Measurements from ENCODE around the gene RBFOX2.

DNA sequence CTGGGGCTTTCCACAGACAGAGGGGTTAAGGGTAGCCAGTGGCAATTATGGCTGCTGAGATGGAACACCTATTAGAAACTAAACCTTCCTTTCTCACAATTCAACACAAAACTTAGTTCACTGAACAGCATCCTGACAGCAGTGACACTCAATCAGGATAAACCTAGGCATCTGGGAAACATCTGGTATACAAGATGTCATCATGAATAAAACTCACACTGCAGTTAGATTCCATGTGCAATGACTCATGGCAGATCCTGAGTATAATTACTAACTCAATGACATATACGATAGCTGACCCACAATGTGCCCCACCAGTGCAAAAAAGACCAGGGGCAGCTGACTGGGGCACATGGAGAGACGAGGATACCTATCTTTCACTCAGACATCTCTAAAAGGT, 17.7 kb downstream of the RBFOX2 start:
- TF ChIP-seq, protein P1, sequence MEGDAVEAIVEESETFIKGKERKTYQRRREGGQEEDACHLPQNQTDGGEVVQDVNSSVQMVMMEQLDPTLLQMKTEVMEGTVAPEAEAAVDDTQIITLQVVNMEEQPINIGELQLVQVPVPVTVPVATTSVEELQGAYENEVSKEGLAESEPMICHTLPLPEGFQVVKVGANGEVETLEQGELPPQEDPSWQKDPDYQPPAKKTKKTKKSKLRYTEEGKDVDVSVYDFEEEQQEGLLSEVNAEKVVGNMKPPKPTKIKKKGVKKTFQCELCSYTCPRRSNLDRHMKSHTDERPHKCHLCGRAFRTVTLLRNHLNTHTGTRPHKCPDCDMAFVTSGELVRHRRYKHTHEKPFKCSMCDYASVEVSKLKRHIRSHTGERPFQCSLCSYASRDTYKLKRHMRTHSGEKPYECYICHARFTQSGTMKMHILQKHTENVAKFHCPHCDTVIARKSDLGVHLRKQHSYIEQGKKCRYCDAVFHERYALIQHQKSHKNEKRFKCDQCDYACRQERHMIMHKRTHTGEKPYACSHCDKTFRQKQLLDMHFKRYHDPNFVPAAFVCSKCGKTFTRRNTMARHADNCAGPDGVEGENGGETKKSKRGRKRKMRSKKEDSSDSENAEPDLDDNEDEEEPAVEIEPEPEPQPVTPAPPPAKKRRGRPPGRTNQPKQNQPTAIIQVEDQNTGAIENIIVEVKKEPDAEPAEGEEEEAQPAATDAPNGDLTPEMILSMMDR (IDR thresholded peaks at IDR 0.05): no peak
- no peak for TF ChIP-seq POLR2A (IDR thresholded peaks at IDR 0.05)
- TF ChIP-seq EP300 (IDR thresholded peaks at IDR 0.05): no peak
- peak in 1 of 3 donors; percentile 78 for TF ChIP-seq POLR2AphosphoS5 (IDR thresholded peaks at IDR 0.05)
